GM12874 (cell line): ENCODE data around the gene RIPK3.

Experiments used
- TF ChIP-seq, protein P1 (sequence below): IDR thresholded peaks from 2 replicates; pipeline ENCODE4 v1.5.1; 2011; ENCODE audit warnings: low read depth, mild to moderate bottlenecking, control low read depth, low read length, moderate library complexity; ENCODE audit not compliant: insufficient read depth

Gene RIPK3

DNA sequence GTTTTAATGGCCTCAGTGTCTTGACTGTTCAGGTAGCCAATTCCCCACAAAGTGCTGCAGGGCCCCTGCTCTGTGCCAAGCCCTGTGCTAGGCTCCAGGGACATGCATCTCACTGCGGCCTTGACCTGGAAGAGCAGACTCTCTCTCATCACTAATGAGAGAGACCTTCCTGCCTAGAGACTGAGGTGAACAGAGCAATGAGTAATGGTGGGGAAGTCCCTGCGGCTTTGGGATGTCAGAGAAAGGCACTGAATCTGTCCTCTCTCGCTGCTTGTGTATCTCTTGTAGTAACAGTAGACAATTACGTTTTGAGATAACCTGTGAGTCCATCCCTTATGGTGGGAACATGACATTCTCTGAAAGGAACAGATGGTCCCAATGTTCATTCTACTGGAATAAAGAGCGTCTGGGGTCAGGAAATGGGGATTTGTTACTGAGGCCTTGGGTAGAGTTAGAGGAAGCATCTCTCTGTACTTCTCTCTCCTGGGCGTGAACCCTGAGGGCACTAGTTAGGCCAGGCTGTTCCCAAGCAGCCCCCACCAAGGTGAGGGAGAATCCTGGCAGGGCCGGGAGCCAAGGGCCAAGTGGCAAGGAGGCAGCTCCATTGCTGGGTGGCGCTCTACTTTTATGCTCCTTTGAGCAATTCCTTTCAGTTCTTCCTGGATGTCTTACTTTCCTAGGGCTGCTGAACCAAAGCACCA lies 41.7 kb upstream of the RIPK3 start:
- TF ChIP-seq, protein P1, sequence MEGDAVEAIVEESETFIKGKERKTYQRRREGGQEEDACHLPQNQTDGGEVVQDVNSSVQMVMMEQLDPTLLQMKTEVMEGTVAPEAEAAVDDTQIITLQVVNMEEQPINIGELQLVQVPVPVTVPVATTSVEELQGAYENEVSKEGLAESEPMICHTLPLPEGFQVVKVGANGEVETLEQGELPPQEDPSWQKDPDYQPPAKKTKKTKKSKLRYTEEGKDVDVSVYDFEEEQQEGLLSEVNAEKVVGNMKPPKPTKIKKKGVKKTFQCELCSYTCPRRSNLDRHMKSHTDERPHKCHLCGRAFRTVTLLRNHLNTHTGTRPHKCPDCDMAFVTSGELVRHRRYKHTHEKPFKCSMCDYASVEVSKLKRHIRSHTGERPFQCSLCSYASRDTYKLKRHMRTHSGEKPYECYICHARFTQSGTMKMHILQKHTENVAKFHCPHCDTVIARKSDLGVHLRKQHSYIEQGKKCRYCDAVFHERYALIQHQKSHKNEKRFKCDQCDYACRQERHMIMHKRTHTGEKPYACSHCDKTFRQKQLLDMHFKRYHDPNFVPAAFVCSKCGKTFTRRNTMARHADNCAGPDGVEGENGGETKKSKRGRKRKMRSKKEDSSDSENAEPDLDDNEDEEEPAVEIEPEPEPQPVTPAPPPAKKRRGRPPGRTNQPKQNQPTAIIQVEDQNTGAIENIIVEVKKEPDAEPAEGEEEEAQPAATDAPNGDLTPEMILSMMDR = no peak

DNA sequence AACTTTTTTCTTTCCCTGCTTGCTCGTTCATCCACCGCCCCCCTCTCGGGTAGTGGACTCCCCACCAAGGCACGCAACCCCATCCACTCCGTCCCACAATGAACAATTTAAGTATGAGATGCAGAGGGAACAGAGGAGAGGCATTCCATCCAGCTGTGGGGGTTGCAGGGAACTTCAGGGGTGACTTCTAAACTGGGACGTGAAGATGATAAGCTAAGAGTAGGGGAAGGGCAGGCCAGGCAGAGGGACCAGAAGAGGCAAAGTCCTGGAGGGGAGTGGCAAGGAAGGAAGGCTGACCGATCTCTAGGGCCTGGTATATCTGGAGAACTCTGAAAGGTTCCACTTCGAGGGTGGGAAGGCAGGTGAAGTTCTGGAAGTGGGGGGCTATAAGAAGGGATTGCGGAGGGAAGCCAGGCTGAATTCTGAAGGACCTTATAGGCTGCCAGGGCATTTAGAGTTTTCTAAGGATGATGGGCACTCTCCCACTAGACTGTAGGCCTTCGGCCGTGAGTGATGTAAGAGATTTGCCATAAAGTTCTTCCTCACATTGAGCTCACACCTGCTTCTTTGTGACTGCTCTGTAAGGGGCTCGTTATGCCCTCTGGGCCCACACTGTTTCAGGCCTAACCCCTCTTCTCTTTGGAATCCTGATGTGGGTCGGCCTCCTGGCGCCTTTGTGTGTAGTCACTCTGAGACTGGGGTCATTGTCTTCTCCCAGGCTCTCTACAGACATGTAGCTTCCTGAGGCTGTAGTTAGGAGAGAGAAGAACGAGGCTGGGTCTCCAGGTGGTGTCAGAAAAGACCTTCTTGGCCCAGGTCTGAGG lies 40.3 kb upstream of the RIPK3 start:
- TF ChIP-seq, protein P1 = no peak

DNA sequence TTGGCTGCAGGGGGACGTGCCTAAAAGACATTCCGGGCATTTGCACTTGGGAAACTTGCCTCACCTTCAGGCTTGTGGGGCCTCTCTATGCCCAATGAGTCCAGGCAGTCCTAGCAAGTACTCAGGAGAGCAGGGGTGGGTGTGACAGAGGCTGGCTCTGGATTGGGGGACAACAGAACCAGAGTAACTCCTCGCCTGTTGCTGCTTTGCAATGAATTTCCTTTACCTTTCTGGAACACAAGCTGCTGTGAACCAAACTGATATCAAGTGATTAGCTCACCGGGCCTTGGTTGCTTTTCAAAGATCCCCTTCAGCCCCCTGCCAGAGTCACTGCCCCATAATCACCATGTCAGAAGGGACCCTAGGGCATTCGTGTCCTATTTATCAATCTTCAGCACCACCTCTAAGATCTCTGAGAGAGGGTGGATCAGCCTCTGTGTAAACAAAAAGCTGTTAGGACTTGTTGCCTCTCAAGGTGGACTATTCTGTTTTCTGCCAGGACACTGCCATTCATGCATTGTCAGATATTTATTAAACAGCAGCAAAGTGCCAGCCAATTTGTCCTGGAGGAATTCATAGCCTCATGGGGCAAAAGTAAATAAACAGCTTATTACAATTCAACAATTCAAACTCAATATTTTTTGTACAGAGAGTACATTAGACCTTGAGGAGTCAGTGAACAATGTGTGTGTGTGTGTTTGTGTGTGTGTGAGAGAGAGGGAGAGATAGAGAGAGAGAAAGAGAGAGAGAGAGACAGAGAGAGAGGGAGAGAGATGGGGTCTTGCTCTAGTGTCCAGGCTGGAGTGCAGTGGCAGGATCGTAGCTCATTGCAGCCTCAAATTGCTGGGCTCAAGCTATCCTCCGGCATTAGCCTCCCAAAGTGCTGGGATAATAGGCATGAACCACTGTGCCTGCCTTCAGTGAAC lies 39.5 kb upstream of the RIPK3 start:
- TF ChIP-seq, protein P1 = no peak

DNA sequence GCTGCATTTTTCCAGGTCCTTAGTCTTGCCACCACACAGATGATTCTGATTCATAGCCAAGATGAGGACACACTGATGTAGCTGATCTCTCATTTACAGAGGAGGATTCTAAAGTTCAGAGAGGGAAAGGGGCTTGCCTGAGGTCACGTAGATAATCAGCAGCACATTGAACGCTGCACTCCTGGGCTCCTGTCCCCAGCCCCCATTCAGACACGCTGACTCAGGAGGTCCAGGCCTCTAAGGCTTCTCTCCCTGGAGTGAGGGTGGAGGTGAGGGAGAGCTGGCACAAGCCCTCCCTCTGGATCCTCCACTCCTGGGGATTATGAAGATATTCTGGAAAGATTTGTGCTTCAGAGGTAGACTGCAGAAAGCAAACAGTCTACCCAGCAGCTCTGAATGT lies 38.5 kb upstream of the RIPK3 start:
- TF ChIP-seq, protein P1 = no peak

DNA sequence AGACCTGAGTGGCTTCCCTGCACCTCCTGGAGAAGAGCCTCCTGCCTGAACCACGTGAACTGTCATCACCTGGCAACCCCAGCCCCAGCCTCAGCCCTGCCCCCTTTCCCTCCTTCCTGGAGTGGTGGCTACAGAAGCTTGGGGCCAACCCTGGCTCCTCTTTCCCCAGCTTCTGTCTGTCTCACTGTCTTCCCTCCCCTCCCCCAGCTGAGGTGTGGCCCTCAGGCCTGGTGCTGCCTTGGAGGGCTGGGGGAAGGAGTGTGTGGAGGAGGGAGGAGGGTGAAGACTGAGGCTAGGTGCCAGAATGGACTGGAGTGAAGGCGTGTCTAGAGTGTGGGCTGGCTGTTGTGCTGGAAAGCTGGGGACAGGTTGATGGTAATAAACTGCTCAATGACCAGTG lies 37.9 kb upstream of the RIPK3 start:
- TF ChIP-seq, protein P1 = no peak

DNA sequence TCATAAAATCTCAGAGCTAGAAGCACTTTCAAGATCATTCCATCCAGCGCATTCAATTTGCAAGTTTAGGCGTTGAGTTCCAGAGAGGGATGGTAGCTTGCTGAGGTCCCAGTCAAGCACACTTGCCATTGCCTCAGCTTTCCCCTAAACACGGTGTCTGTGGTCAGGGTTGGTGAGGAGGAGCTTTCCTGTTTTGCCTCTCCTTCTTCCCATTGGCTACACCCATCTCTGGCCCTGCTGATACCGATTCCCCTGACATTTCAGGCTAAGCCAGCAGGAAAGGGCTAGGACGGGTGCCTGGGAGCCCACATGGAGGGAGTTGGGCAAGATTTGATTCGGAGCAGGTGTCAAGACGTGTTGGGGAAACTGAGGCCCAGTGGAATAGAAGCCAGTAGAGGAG lies 37.3 kb upstream of the RIPK3 start:
- TF ChIP-seq, protein P1 = no peak
